Sciatic nerve (tissue), 2 donors: ENCODE measurements around the gene MRPS21. TPM values are rescaled to one million over a fixed set of nuclear protein-coding genes. Genes with fewer than 3 reads are reported as not detected.

Experiments
- ATAC-seq: fragments of 200-7000 bp; cut with Tn5 transposase; one replicate; pipeline ENCODE4 v1.9.1; 2020; ENCODE audit warnings: mild to moderate bottlenecking, moderate library complexity
- DNase-seq: peaks from one replicate; pipeline ENCODE4 v3.0.0-alpha.2; 2020; ENCODE audit warnings: low spot score
- intact Hi-C: fragments of 100-400 bp; cut with DNase I; formaldehyde crosslinking; loops from one replicate; pipeline ENCODE4 v1.14.2; 2022
- total RNA-seq: library from RNA; stranded (reverse); fragmentation: NEBNext Ultra II Directional; extraction: Animal tissue kit (Norgen Biotek cat#: 25700); gene quantifications from one replicate; pipeline ENCODE4 v1.2.1, GENCODE V29; 2021
- donor health status: DM: no; HTN: no; CAD: no.
- donor health status: DM: no; HTN: no; CAD: no.

MRPS21 gene
- total RNA-seq, 1 donor from 2014 or later, result 52.7 TPM

DNA sequence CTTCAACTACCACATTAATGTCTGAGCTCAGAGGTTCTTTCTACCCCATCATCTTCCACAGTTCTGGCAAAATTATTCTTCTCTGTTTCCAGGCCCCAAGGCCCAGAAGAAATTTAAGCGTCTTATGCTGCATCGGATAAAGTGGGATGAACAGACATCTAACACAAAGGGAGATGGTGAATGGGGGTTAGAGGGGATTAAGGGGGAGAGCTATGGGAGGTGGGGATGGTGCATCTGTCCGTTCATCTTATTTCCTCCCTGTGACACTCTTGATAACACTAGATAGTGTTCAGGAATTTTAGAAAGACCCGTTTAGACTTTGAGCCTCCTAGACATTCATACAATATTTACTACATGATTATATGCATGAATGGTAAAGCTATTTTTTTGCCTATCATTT is 52.7 kb downstream of the MRPS21 start:
- DNase-seq (no peak), ATAC-seq (no peak)
- intact Hi-C loops, result no loop called here

DNA sequence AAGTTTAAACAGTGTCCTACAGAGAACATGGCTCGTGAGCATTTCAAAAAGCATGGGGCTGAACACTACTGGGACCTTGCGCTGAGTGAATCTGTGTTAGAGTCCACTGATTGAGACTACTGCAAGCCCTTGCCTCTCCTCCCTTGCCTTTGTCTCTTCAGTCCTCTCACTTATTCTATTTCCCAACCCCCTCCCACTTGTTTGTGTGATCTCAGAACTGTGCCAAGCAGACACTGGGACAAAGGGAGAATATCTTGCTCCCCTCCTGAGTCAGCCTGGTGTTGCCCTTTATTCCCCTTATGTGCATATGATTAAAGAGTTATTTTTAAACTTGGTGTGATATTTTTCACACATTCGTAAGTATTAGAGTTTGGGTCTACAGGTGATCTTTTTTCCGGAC is 59.2 kb downstream of the MRPS21 start:
- DNase-seq (no peak), ATAC-seq (peak; percentile 41)
- intact Hi-C loops, result no loop called here

Other genes starting within 250 kb of the MRPS21 start
- 44.1 TPM for gene VPS45, start 226.1 kb upstream of the MRPS21 start, total RNA-seq
- 53.4 TPM for gene PLEKHO1, start 143.9 kb upstream of the MRPS21 start, total RNA-seq
- 40.6 TPM for gene ANP32E, start 57.7 kb upstream of the MRPS21 start, total RNA-seq
- 0.71 TPM for gene CA14, start 36.1 kb upstream of the MRPS21 start, total RNA-seq
- 87.4 TPM for gene APH1A, start 24.8 kb upstream of the MRPS21 start, total RNA-seq
- 9.2 TPM for gene C1orf54, start 21.1 kb upstream of the MRPS21 start, total RNA-seq
- gene CIART, start 11.3 kb upstream of the MRPS21 start, total RNA-seq, result 5.7 TPM
- 88.2 TPM for gene PRPF3, start 27.7 kb downstream of the MRPS21 start, total RNA-seq
- gene RPRD2, start 70.3 kb downstream of the MRPS21 start, total RNA-seq, result 42.8 TPM
- gene TARS2, start 193.6 kb downstream of the MRPS21 start, total RNA-seq, result 22.4 TPM
- 19.7 TPM for gene ECM1, start 214.2 kb downstream of the MRPS21 start, total RNA-seq
- gene FALEC, start 221.9 kb downstream of the MRPS21 start, total RNA-seq, result not detected